Gastroesophageal sphincter (tissue), 3 donors: ENCODE measurements around the gene APCDD1L.

Experiments
- EP300 ChIP-seq: sonication (generic); formaldehyde crosslinking; IDR thresholded peaks from one replicate; pipeline ENCODE4 v1.6.1; 2017; ENCODE audit warnings: antibody characterized with exemption, mild to moderate bottlenecking
- POLR2A ChIP-seq, 2 donors: fragments of 450-650 bp; IDR thresholded peaks; one replicate each; pipeline ENCODE4 v1.6.1; 2017; ENCODE audit warnings: antibody characterized with exemption in 2 of 2, mild to moderate bottlenecking in 2 of 2, moderate library complexity in 1 of 2
- POLR2AphosphoS5 ChIP-seq: sonication (generic); formaldehyde crosslinking; IDR thresholded peaks from one replicate; pipeline ENCODE4 v1.6.1; 2017; ENCODE audit warnings: antibody characterized with exemption
- TF ChIP-seq, protein P1 (sequence below), 4 experiments: fragments of 200-600 bp in 2 of 4; fragments of 450-650 bp in 2 of 4; sonication (generic) in 1 of 4; IDR thresholded peaks; one replicate each; pipeline ENCODE4 v1.5.1; 2017 to 2019; ENCODE audit warnings: antibody characterized with exemption in 4 of 4, mild to moderate bottlenecking in 2 of 4, moderate library complexity in 2 of 4

DNA sequence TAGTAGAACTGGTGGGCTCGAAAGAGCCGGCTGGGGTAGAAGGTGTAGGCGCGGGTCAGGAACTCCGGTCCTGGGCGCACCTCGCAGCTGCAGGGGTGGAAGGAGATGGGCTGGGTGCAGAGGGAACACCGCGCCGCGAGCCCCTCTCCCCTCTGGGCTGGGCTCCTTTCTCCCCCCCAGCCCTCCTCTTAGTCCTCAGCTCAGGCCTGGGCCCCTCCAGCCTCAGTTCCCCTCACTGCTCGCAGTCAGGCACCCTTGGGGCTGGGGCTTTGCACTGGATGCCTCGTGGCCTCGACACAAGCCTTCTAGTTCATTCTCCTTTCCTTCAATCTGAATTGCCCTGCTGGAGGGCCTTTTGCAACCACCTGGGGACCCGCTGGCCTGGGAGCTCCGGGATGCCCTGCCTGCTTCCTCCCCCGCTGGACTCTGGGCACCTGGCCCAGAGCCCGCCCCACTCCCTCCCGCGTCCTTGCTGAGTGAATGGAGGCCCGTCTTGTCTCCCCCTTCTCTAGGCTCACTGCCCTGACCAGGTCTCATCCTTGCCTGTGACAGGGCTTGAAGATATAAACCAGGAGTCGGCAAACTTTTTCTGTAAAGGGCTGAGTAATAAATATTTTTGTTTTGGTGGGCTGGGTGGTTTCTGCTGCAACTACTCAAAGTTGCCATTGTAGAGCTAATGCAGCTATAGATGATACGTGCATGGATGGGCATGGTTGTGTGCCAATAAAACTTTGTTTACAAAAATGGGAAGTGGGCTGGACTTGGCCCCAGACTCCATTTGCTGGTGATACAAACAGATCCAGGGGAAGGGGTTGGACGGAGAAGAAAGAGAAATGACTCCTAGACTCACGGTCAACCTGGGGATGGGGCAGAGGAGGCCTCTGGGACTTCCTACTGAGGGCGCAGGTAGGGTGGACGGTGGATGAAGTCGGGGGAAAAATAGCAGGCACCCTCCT lies 47.3 kb downstream of the APCDD1L start:
- TF ChIP-seq, protein P1, sequence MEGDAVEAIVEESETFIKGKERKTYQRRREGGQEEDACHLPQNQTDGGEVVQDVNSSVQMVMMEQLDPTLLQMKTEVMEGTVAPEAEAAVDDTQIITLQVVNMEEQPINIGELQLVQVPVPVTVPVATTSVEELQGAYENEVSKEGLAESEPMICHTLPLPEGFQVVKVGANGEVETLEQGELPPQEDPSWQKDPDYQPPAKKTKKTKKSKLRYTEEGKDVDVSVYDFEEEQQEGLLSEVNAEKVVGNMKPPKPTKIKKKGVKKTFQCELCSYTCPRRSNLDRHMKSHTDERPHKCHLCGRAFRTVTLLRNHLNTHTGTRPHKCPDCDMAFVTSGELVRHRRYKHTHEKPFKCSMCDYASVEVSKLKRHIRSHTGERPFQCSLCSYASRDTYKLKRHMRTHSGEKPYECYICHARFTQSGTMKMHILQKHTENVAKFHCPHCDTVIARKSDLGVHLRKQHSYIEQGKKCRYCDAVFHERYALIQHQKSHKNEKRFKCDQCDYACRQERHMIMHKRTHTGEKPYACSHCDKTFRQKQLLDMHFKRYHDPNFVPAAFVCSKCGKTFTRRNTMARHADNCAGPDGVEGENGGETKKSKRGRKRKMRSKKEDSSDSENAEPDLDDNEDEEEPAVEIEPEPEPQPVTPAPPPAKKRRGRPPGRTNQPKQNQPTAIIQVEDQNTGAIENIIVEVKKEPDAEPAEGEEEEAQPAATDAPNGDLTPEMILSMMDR (IDR thresholded peaks at IDR 0.05), result no peak
- TF ChIP-seq EP300 (no peak), POLR2AphosphoS5 (no peak), POLR2A (IDR thresholded peaks at IDR 0.05) (no peak)
